Dermis blood vessel endothelial cell (primary cell): Measurements from ENCODE around the gene RTN4RL2. TPM values are rescaled to one million over a fixed set of nuclear protein-coding genes. Genes with fewer than 3 reads are reported as not detected.
"Not testable (repeated sequence)": the region's sequence is repeated elsewhere in the genome, so short reads cannot be mapped to it uniquely, and the experiment has no call there.

Experiments
- DNase-seq: peaks from one replicate; pipeline ENCODE4 v3.0.0; 2010
- total RNA-seq: library from RNA; depleted of rRNA; stranded (reverse); fragments of >200 nt; gene quantifications from 2 replicates; pipeline ENCODE4 v1.2.3, GENCODE V29; 2014

RTN4RL2 gene
- total RNA-seq, 1 donor from 2014 or later: 0.51 TPM

GRCh38 chr11:57434640-57435546 is 25.4 kb upstream of the RTN4RL2 start:
- no peak for DNase-seq

DNA sequence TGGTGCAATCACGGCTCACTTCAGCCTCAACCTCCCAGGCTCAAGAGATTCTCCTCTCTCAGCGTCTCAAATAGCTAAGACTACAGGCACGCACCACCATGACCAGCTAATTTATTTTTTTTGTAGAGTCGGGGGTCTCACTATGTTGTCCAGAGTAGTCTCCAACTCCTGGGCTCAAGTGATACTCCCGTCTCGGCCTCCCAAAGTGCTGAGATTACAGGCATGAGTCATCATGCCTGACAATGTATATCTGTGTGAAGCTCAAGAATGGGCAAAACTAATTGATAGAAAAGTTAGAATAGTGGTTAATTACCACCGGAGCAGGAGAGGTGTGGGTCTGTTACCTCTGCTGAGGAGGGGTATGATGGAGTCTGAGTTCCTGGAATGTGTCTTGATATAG is 24.3 kb upstream of the RTN4RL2 start:
- DNase-seq: no peak

GRCh38 chr11:57438345-57439285 is 21.7 kb upstream of the RTN4RL2 start:
- DNase-seq: no peak

- DNase-seq: no peak
Observed at GRCh38 chr11:57439786-57440185, 20.5 kb upstream of the RTN4RL2 start.

GRCh38 chr11:57440744-57441414 is 19.4 kb upstream of the RTN4RL2 start:
- DNase-seq: no peak

GRCh38 chr11:57444362-57445121 is 15.8 kb upstream of the RTN4RL2 start:
- no peak for DNase-seq

GRCh38 chr11:57445122-57445394 is 15.3 kb upstream of the RTN4RL2 start:
- not testable (repeated sequence) for DNase-seq

GRCh38 chr11:57446055-57446454 is 14.3 kb upstream of the RTN4RL2 start:
- no peak for DNase-seq

DNA sequence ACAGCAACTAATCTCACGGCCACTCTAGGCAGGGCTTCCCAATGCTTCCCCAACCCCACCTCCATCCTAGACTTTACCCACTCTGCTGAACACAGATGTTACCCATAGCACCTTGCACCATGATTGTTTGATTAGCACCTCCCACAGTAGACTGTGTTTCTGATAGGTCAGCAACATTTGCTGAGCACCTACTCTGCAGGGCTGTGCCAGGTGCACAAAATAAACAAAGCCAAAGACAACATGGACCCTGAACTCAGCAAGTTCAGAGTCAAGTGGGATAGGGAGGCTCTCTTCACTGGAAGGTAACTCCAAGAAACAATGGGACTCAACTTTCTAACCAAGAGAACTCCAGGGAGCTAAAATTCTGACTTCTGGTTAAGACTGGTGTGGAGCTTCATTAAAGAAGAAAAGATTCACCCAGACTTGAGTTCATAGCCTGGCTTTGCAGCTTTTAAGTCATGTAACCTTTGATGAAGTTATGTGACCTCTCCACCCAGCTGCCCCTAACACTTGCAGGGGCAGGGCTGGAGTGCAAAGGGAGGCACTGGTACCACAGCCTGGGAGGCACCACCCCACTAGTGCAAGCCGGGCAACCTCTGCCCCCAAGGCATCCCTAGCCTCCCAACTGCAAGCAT is 6.7 kb upstream of the RTN4RL2 start:
- DNase-seq: no peak

GRCh38 chr11:57456960-57457642 is 3.2 kb upstream of the RTN4RL2 start:
- peak; percentile 93 for DNase-seq

- no peak for DNase-seq
Observed at GRCh38 chr11:57457643-57458023, 2.7 kb upstream of the RTN4RL2 start.

GRCh38 chr11:57458060-57458409 is 2.3 kb upstream of the RTN4RL2 start:
- DNase-seq: no peak

GRCh38 chr11:57458410-57459163 is 1.7 kb upstream of the RTN4RL2 start:
- peak; percentile 56 for DNase-seq

DNA sequence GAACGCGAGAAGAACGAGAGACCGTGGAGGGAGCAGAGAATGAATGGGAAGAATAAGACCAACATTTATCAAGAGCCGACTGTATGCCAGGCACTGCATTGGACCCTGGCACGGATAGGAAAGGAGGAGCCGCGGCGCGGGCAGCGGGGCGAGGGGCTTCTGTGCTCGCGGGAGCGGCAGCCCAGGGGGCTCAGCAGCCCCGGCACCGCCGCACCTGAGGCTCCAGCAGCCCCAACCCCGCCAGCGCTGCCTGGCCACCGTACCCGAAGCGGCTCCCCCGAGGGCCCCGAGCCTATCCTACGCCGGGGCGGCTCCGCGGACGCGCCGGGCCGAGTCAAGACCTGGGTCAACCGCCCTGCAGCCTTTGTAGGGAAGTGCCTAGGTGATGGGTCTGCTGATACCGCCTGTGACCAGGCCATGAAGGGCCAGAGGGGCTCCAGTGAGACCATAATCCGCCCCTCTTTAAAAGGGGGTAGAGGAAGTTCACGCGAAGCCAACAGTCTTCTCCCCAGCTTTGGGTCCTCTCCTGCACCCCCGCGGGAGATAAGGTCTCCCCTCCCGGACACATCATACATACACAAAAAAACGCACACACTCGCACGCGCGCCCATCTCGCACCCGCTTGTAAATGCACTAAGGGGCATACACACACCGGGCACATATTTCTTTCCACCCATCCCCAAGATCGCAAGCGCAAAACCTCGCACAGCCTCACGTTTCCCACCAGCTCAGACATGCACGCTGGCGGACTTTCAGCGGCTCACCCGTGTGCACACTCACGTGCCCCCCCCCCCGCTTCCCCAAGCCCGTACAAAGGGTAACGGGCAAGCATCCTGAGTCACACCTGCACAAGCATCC is 935 bp upstream of the RTN4RL2 start:
- no peak for DNase-seq

- DNase-seq: no peak
Observed at GRCh38 chr11:57460758-57461749, 726 bp downstream of the RTN4RL2 start.

DNA sequence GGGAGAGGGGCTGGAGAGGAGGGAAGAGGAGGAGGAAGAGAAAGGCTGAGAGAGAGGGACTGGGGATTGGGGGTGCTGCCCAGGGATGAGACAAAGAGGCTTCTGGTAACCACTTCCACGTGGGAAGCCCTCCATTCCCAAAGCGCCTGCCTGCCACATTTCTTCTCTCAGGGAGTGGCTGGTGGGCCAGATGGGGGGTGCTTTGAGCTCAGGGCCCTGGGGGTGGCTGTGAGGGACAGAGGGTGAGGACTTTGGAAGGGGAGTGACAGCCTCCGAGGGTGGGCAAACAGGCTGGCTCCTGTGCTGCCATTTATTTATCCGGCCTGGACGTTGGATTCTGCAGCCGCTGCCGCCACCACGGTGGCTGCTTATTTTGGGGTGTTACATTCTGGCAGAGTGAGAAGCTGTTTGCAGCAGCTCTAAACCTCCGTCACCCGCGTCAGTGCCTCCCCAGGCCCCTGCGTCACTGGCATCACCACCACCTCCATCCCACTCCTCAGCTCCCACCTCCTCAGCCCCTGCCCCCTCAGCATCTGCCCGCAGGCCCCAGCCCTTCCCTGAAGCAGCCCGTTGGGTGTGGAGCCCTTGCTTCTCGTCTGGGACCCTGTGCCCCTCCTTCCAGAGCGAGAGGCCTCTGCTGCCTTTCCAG is 1.6 kb downstream of the RTN4RL2 start:
- no peak for DNase-seq

- DNase-seq: no peak
Observed at GRCh38 chr11:57462597-57462996, 2.3 kb downstream of the RTN4RL2 start.
